GM12878 (cell line): Measurements from ENCODE around the gene CHST15. TPM values are rescaled to one million over a fixed set of nuclear protein-coding genes. Genes with fewer than 3 reads are reported as not detected.

Source experiments
- ATAC-seq: fragments of 200-7000 bp; cut with Tn5 transposase; 3 replicates; pipeline ENCODE4 v1.9.1; 2020; ENCODE audit warnings: mild to moderate bottlenecking, moderate library complexity
- BruUV-seq: library from RNA; stranded (reverse); fragments of 400-500 nt; replicated peaks from 2 replicates; lab custom pipeline; 2021; lab: Mats Ljungman, UMichigan
- CTCF ChIA-PET: fragments of 300-600 bp; sonication (Branson Sonifier 250); formaldehyde crosslinking; extraction: SDS; loops from one replicate; lab custom pipeline; 2021; ENCODE audit warnings: inconsistent platforms; lab: Yijun Ruan, JAX
- POLR2A ChIA-PET: fragments of 350-600 bp; formaldehyde crosslinking; extraction: SDS; loops from one replicate; lab custom pipeline; 2021; ENCODE audit warnings: inconsistent platforms; lab: Charles Lee
- RAD21 ChIA-PET: fragments of 300-600 bp; sonication (Branson Sonifier 250); formaldehyde crosslinking; loops from one replicate; lab custom pipeline; 2023; ENCODE audit warnings: antibody characterized with exemption; ENCODE audit not compliant: unreplicated experiment; lab: Charles Lee
- SMC1A ChIA-PET: fragments of 300-600 bp; sonication (Branson Sonifier 250); formaldehyde crosslinking; loops from one replicate; lab custom pipeline; 2023; ENCODE audit not compliant: unreplicated experiment, uncharacterized antibody; lab: Charles Lee
- DNase-seq: peaks from one replicate; pipeline ENCODE4 v3.0.0-alpha.2; 2011; ENCODE audit warnings: low read depth, low spot score
- FAIRE-seq: peaks from 3 replicates; lab custom pipeline; 2011; peaks lifted over from hg19 to GRCh38; lab: Jason Lieb, UNC
- H2AFZ ChIP-seq: 2 replicates; pipeline ENCODE4 v1.6.0; 2011; ENCODE audit warnings: low read depth, low read length, control low read depth; ENCODE audit not compliant: control insufficient read depth
- H3K27ac ChIP-seq: 2 replicates; pipeline ENCODE4 v1.5.1; 2011; ENCODE audit warnings: control low read depth; ENCODE audit not compliant: control insufficient read depth, insufficient read depth
- H3K27me3 ChIP-seq, 2 experiments: replicated peaks in 1 of 2; 2 replicates each; pipeline versions ENCODE4 v1.6.0 to v1.6.1; 2011; ENCODE audit warnings: low read length in 1 of 2; ENCODE audit not compliant: control insufficient read depth in 2 of 2, insufficient read depth in 2 of 2
- H3K36me3 ChIP-seq, 2 experiments: 2 replicates each; pipeline ENCODE4 v1.5.1; 2011; ENCODE audit warnings: low read length in 1 of 2; ENCODE audit not compliant: control insufficient read depth in 2 of 2, insufficient read depth in 2 of 2
- H3K4me1 ChIP-seq: 2 replicates; pipeline ENCODE4 v1.6.1; 2011; ENCODE audit warnings: mild to moderate bottlenecking, low read length, moderate library complexity, mixed read lengths; ENCODE audit not compliant: control insufficient read depth, insufficient read depth
- H3K4me2 ChIP-seq: 2 replicates; pipeline ENCODE4 v1.6.0; 2011; ENCODE audit warnings: control low read depth; ENCODE audit not compliant: control insufficient read depth, insufficient read depth
- H3K4me3 ChIP-seq: fragments of 200-600 bp; sonication (generic); 2 replicates; pipeline ENCODE4 v1.5.1; 2016
- H3K79me2 ChIP-seq: 2 replicates; pipeline ENCODE4 v1.6.0; 2011; ENCODE audit warnings: low read length; ENCODE audit not compliant: control insufficient read depth, insufficient read depth
- H3K9ac ChIP-seq: 2 replicates; pipeline ENCODE4 v1.8.0; 2011; ENCODE audit warnings: low read length, control low read depth, mixed read lengths; ENCODE audit not compliant: control insufficient read depth, insufficient read depth
- H3K9me3 ChIP-seq: replicated peaks from 3 replicates; pipeline ENCODE4 v1.5.1; 2011; ENCODE audit warnings: mild to moderate bottlenecking, low read length; ENCODE audit not compliant: control insufficient read depth, insufficient read depth
- H4K20me1 ChIP-seq: 2 replicates; pipeline ENCODE4 v1.6.0; 2011; ENCODE audit not compliant: control insufficient read depth, insufficient read depth
- ATF2 ChIP-seq: IDR thresholded peaks from 2 replicates; pipeline ENCODE4 v1.6.1; 2012; ENCODE audit warnings: low read length, inconsistent platforms
- HCFC1 ChIP-seq: fragments of 150-350 bp; IDR thresholded peaks from 2 replicates; pipeline ENCODE4 v1.6.1; 2014; ENCODE audit warnings: low read length
- IKZF2 ChIP-seq, 2 experiments: fragments of 450-650 bp; IDR thresholded peaks; 2 replicates each; pipeline ENCODE4 v1.6.1; 2017; ENCODE audit warnings: mild to moderate bottlenecking in 2 of 2, moderate library complexity in 2 of 2
- MEF2A ChIP-seq: IDR thresholded peaks from 2 replicates; pipeline ENCODE4 v1.6.1; 2011; ENCODE audit warnings: low read depth, mild to moderate bottlenecking, low read length, moderate library complexity; ENCODE audit not compliant: insufficient read depth
- MEF2B ChIP-seq: fragments of 450-650 bp; IDR thresholded peaks from 2 replicates; pipeline ENCODE4 v1.6.1; 2018; ENCODE audit warnings: mild to moderate bottlenecking, moderate library complexity; ENCODE audit not compliant: partially characterized antibody, poor library complexity, severe bottlenecking
- MTA3 ChIP-seq: IDR thresholded peaks from 2 replicates; pipeline ENCODE4 v1.6.1; 2012; ENCODE audit warnings: low read length, inconsistent platforms, borderline replicate concordance
- POLR2AphosphoS2 ChIP-seq: IDR thresholded peaks from 2 replicates; pipeline ENCODE4 v1.6.1; 2011; ENCODE audit warnings: low read depth, mild to moderate bottlenecking, low read length, improper control_type of control experiment, moderate library complexity
- POU2F2 ChIP-seq: IDR thresholded peaks from 3 replicates; pipeline ENCODE4 v1.6.1; 2011; ENCODE audit warnings: low read depth, mild to moderate bottlenecking, low read length, borderline replicate concordance
- RUNX3 ChIP-seq: IDR thresholded peaks from 2 replicates; pipeline ENCODE4 v1.6.1; 2012; ENCODE audit warnings: low read length, inconsistent platforms
- SMC3 ChIP-seq: IDR thresholded peaks from 2 replicates; pipeline ENCODE4 v1.6.1; 2011; ENCODE audit warnings: low read length, improper control_type of control experiment, borderline replicate concordance
- SUZ12 ChIP-seq: fragments of 200-600 bp; sonication (generic); IDR thresholded peaks from one replicate; pipeline ENCODE4 v1.6.1; 2018; ENCODE audit warnings: antibody characterized with exemption, mild to moderate bottlenecking; ENCODE audit not compliant: unreplicated experiment
- TARDBP ChIP-seq: IDR thresholded peaks from 2 replicates; pipeline ENCODE4 v1.6.1; 2016; ENCODE audit warnings: borderline replicate concordance
- TBL1XR1 ChIP-seq: IDR thresholded peaks from 2 replicates; pipeline ENCODE4 v1.6.1; 2012; ENCODE audit warnings: low read depth, low read length, improper control_type of control experiment
- TCF3 ChIP-seq: IDR thresholded peaks from 2 replicates; pipeline ENCODE4 v1.6.1; 2012; ENCODE audit warnings: low read depth, mild to moderate bottlenecking, low read length, borderline replicate concordance; ENCODE audit not compliant: insufficient read depth
- WRNIP1 ChIP-seq: IDR thresholded peaks from 2 replicates; pipeline ENCODE4 v1.6.1; 2011; ENCODE audit warnings: low read depth, low read length, improper control_type of control experiment, borderline replicate concordance
- YY1 ChIP-seq: IDR thresholded peaks from 2 replicates; pipeline ENCODE4 v1.6.1; 2011; ENCODE audit warnings: low read depth, mild to moderate bottlenecking, low read length
- ZNF622 ChIP-seq: fragments of 450-650 bp; IDR thresholded peaks from 2 replicates; pipeline ENCODE4 v1.6.1; 2017; ENCODE audit warnings: mild to moderate bottlenecking, inconsistent platforms
- WGBS: methylation state at CpG from one replicate; pipeline ENCODE4 v1.1.6; 2016; ENCODE audit warnings: low lambda C conversion rate; ENCODE audit not compliant: insufficient replicate concordance, insufficient coverage; ENCODE audit errors: missing lambda C conversion rate; 5-methylcytosine and 5-hydroxymethylcytosine counted together
- in situ Hi-C: fragments of 300-500 bp; cut with MboI; formaldehyde crosslinking; loops from 9 replicates; pipeline ENCODE4 v1.14.3; 2018; ENCODE audit warnings: mixed read lengths
- intact Hi-C: fragments of 100-400 bp; cut with micrococcal nuclease; formaldehyde crosslinking; loops from one replicate; pipeline ENCODE4 v1.14.2; 2022; ENCODE audit not compliant: unreplicated experiment
- polyA plus RNA-seq, 11 experiments: library from polyadenylated mRNA; depleted of rRNA in 4 of 11; unstranded in 6 of 11; stranded (reverse) in 5 of 11; fragments of >200 nt; fragmentation: Nextera tagmentation in 4 of 11; fragmentation: Illumina TruSeq in 1 of 11; extraction: Ambion mirVana in 4 of 11; extraction: Trizol in 1 of 11; gene quantifications; 1 replicate in 1 of 11; 2 replicates in 10 of 11; pipeline versions ENCODE4 v1.2.1 to v1.2.3, GENCODE V29; 2011 to 2016; ENCODE audit warnings: inconsistent platforms in 2 of 11, missing spikeins in 2 of 11, low read depth in 1 of 11
- total RNA-seq, 4 experiments: library from RNA; depleted of rRNA in 3 of 4; stranded (reverse); fragments of >200 nt in 3 of 4; fragmentation: Illumina TruSeq in 1 of 4; extraction: Trizol in 1 of 4; gene quantifications; 2 replicates each; pipeline versions ENCODE4 v1.2.1 to v1.2.3, GENCODE V29; 2013 to 2021
- TF ChIP-seq, protein P1 (sequence below): fragments of 450-650 bp; IDR thresholded peaks from 2 replicates; pipeline ENCODE4 v1.6.1; 2016; ENCODE audit warnings: mild to moderate bottlenecking, moderate library complexity, borderline replicate concordance

Gene CHST15
- total and polyA plus RNA-seq, 10 of the 15 experiments (the other 5 are each of a cell fraction or from before 2014, with no cell fraction given) = 0.02 to 0.53 (median 0.05) TPM; not detected in 1

- Histone ChIP-seq H3K79me2 (no peaks in the 10 kb centered on the region), H3K9me3 (no peaks in the 10 kb centered on the region; the same call in 2 of the 3 replicates), H3K36me3 (no peaks in the 10 kb centered on the region), H3K4me3 (no peak overlapping the region), H3K27ac (no peak overlapping the region), H3K4me1 (peaks cover 8% of the 10 kb centered on the region), H4K20me1 (no peaks in the 10 kb centered on the region), H2AFZ (no peak overlapping the region), H3K9ac (no peak overlapping the region), H3K4me2 (no peak overlapping the region), H3K27me3 (no peaks in the 10 kb centered on the region; a peak in 2 of 4 replicates)
- 56% methylated on average over 6 of the region's 6 CpGs for WGBS
- FAIRE-seq = no peak
- ATAC-seq = no peak
- DNase-seq = no peak
- in situ Hi-C loops = no loop called here
- CTCF ChIA-PET = interaction anchor here (1.2 kb wide), 1 partner anchor 9 kb away, joined by 5 read pairs; no protein-coding TSS in a partner anchor
- intact Hi-C loops = no loop called here
- no TSS peak for BruUV-seq
- RAD21 ChIA-PET = no interaction called here
- TF ChIP-seq TBL1XR1 = no peak
- TF ChIP-seq HCFC1 = no peak
- TF ChIP-seq MTA3 = no peak
- TF ChIP-seq MEF2B = no peak
- TF ChIP-seq YY1 = no peak
- TF ChIP-seq SUZ12 = no peak
- no peak for TF ChIP-seq ATF2
- TF ChIP-seq SMC3 = no peak
- TF ChIP-seq, protein P1, sequence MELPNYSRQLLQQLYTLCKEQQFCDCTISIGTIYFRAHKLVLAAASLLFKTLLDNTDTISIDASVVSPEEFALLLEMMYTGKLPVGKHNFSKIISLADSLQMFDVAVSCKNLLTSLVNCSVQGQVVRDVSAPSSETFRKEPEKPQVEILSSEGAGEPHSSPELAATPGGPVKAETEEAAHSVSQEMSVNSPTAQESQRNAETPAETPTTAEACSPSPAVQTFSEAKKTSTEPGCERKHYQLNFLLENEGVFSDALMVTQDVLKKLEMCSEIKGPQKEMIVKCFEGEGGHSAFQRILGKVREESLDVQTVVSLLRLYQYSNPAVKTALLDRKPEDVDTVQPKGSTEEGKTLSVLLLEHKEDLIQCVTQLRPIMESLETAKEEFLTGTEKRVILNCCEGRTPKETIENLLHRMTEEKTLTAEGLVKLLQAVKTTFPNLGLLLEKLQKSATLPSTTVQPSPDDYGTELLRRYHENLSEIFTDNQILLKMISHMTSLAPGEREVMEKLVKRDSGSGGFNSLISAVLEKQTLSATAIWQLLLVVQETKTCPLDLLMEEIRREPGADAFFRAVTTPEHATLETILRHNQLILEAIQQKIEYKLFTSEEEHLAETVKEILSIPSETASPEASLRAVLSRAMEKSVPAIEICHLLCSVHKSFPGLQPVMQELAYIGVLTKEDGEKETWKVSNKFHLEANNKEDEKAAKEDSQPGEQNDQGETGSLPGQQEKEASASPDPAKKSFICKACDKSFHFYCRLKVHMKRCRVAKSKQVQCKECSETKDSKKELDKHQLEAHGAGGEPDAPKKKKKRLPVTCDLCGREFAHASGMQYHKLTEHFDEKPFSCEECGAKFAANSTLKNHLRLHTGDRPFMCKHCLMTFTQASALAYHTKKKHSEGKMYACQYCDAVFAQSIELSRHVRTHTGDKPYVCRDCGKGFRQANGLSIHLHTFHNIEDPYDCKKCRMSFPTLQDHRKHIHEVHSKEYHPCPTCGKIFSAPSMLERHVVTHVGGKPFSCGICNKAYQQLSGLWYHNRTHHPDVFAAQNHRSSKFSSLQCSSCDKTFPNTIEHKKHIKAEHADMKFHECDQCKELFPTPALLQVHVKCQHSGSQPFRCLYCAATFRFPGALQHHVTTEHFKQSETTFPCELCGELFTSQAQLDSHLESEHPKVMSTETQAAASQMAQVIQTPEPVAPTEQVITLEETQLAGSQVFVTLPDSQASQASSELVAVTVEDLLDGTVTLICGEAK = no peak
- TF ChIP-seq POLR2AphosphoS2 = no peak
- no peak for TF ChIP-seq RUNX3
- TF ChIP-seq MEF2A = no peak
- no peak for TF ChIP-seq TCF3
- no peak for TF ChIP-seq TARDBP
- no peak for TF ChIP-seq ZNF622
- no peak for TF ChIP-seq IKZF2 (IDR thresholded peaks at IDR 0.05)
- no peak for TF ChIP-seq POU2F2
- no peak for TF ChIP-seq WRNIP1
- POLR2A ChIA-PET = no interaction called here
- SMC1A ChIA-PET = interaction anchor here (1.2 kb wide), 1 partner anchor 143 kb away, joined by 3 read pairs; no protein-coding TSS in a partner anchor
Measured at GRCh38 chr10:124138883-124139348, 45.5 kb upstream of the CHST15 start.
